CD4-positive, alpha-beta T cell treated with Interleukin-15 for 4 hours (primary cell): Measurements from ENCODE around the gene FABP2.
"Not testable (repeated sequence)": the region's sequence is repeated elsewhere in the genome, so short reads cannot be mapped to it uniquely, and the experiment has no call there.

Experiments used
- DNase-seq: peaks from one replicate; pipeline ENCODE4 v3.0.0-alpha.2; 2020; ENCODE audit warnings: low spot score

Gene FABP2

GRCh38 chr4:119321921-119322687, at the start of gene FABP2:
FABP2 (minus strand) TSS chr4:119322138; CDS start chr4:119322102, 36 bp downstream.
- DNase-seq, result no peak

- not testable (repeated sequence) for DNase-seq
Measured at GRCh38 chr4:119370951-119371683, 49.2 kb upstream of the FABP2 start.

- peak; percentile 57 for DNase-seq
Measured at GRCh38 chr4:119370392-119370791, 48.5 kb upstream of the FABP2 start.

GRCh38 chr4:119366802-119367201, 44.9 kb upstream of the FABP2 start:
- peak; percentile 6 for DNase-seq

GRCh38 chr4:119364203-119364602, 42.3 kb upstream of the FABP2 start:
- DNase-seq, result not testable (repeated sequence)

- DNase-seq, result not testable (repeated sequence)
Measured at GRCh38 chr4:119363372-119363771, 41.4 kb upstream of the FABP2 start.

- DNase-seq, result not testable (repeated sequence)
Measured at GRCh38 chr4:119362413-119362812, 40.5 kb upstream of the FABP2 start.

- not testable (repeated sequence) for DNase-seq
Measured at GRCh38 chr4:119359873-119360272, 37.9 kb upstream of the FABP2 start.

- not testable (repeated sequence) for DNase-seq
Measured at GRCh38 chr4:119356796-119357195, 34.9 kb upstream of the FABP2 start.

- DNase-seq, result not testable (repeated sequence)
Measured at GRCh38 chr4:119356041-119356440, 34.1 kb upstream of the FABP2 start.

- DNase-seq, result not testable (repeated sequence)
Measured at GRCh38 chr4:119353364-119353763, 31.4 kb upstream of the FABP2 start.

- not testable (repeated sequence) for DNase-seq
Measured at GRCh38 chr4:119348169-119348568, 26.2 kb upstream of the FABP2 start.

GRCh38 chr4:119343293-119343692, 21.4 kb upstream of the FABP2 start:
- DNase-seq, result not testable (repeated sequence)

GRCh38 chr4:119339895-119340294, 18.0 kb upstream of the FABP2 start:
- not testable (repeated sequence) for DNase-seq

GRCh38 chr4:119337010-119337409, 15.1 kb upstream of the FABP2 start:
- DNase-seq, result no peak

GRCh38 chr4:119336332-119336979, 14.5 kb upstream of the FABP2 start:
- not testable (repeated sequence) for DNase-seq

GRCh38 chr4:119329835-119330620, 8.1 kb upstream of the FABP2 start:
- DNase-seq, result no peak

- no peak for DNase-seq
Measured at GRCh38 chr4:119328695-119329094, 6.8 kb upstream of the FABP2 start.

- DNase-seq, result no peak
Measured at GRCh38 chr4:119317990-119318389, 3.9 kb downstream of the FABP2 start.

- DNase-seq, result no peak
Measured at GRCh38 chr4:119315036-119315435, 6.9 kb downstream of the FABP2 start.

GRCh38 chr4:119314356-119314755, 7.6 kb downstream of the FABP2 start:
- peak; percentile 47 for DNase-seq

- DNase-seq, result no peak
Measured at GRCh38 chr4:119313237-119313636, 8.7 kb downstream of the FABP2 start.
